H9 (cell line): ENCODE measurements around the gene CRYAB. TPM values are rescaled to one million over a fixed set of nuclear protein-coding genes. Genes with fewer than 3 reads are reported as not detected.

Experiments
- DNase-seq: peaks from one replicate; pipeline ENCODE4 v3.0.0-alpha.2; 2017
- H2AFZ ChIP-seq: one replicate; pipeline ENCODE4 v1.6.1; 2013; ENCODE audit warnings: mild to moderate bottlenecking, low read length, control low read depth, moderate library complexity
- H2AK5ac ChIP-seq: 2 replicates; pipeline ENCODE4 v1.6.1; 2013; ENCODE audit warnings: low read length, control low read depth, mixed read lengths; ENCODE audit not compliant: insufficient read length
- H2BK120ac ChIP-seq: one replicate; pipeline ENCODE4 v1.6.1; 2013; ENCODE audit warnings: low read depth, mild to moderate bottlenecking, low read length, control low read depth, inconsistent platforms; ENCODE audit not compliant: poor library complexity, severe bottlenecking
- H2BK12ac ChIP-seq: 2 replicates; pipeline ENCODE4 v1.6.1; 2013; ENCODE audit warnings: low read length, control low read depth, mixed read lengths, low read depth; ENCODE audit not compliant: insufficient read length
- H2BK15ac ChIP-seq: 2 replicates; pipeline ENCODE4 v1.6.1; 2013; ENCODE audit warnings: low read depth, low read length, control low read depth
- H2BK20ac ChIP-seq: one replicate; pipeline ENCODE4 v1.6.1; 2013; ENCODE audit warnings: low read depth, mild to moderate bottlenecking, low read length, control low read depth, inconsistent platforms; ENCODE audit not compliant: poor library complexity, severe bottlenecking
- H2BK5ac ChIP-seq: 2 replicates; pipeline ENCODE4 v1.6.1; 2013; ENCODE audit warnings: low read length, control low read depth, mixed read lengths; ENCODE audit not compliant: insufficient read length
- H3K14ac ChIP-seq: 2 replicates; pipeline ENCODE4 v1.6.1; 2013; ENCODE audit warnings: low read length, control low read depth; ENCODE audit not compliant: insufficient read depth
- H3K18ac ChIP-seq: 2 replicates; pipeline ENCODE4 v1.6.1; 2013; ENCODE audit warnings: low read depth, mild to moderate bottlenecking, mixed read lengths, low read length, control low read depth; ENCODE audit not compliant: insufficient read length
- H3K23ac ChIP-seq: 2 replicates; pipeline ENCODE4 v1.6.1; 2013; ENCODE audit warnings: low read length, control low read depth, mixed read lengths, low read depth; ENCODE audit not compliant: insufficient read length
- H3K23me2 ChIP-seq: 2 replicates; pipeline ENCODE4 v1.6.1; 2013; ENCODE audit warnings: low read depth, mild to moderate bottlenecking, mixed read lengths, low read length, control low read depth; ENCODE audit not compliant: insufficient read length, poor library complexity, severe bottlenecking
- H3K27ac ChIP-seq: 2 replicates; pipeline ENCODE4 v1.5.1; 2013; ENCODE audit warnings: low read length, control low read depth, mixed read lengths, low read depth; ENCODE audit not compliant: insufficient read length
- H3K27me3 ChIP-seq: 2 replicates; pipeline ENCODE4 v1.6.1; 2013; ENCODE audit warnings: low read length, control low read depth, inconsistent platforms; ENCODE audit not compliant: insufficient read depth
- H3K4ac ChIP-seq: 2 replicates; pipeline ENCODE4 v1.6.1; 2013; ENCODE audit warnings: low read depth, mild to moderate bottlenecking, control low read depth, inconsistent platforms, low read length, moderate library complexity
- H3K4me1 ChIP-seq: 2 replicates; pipeline ENCODE4 v1.6.1; 2013; ENCODE audit warnings: low read length, control low read depth, inconsistent platforms; ENCODE audit not compliant: insufficient read depth
- H3K4me2 ChIP-seq: 2 replicates; pipeline ENCODE4 v1.6.1; 2013; ENCODE audit warnings: low read length, control low read depth, mixed read lengths; ENCODE audit not compliant: insufficient read length, insufficient read depth
- H3K56ac ChIP-seq: 2 replicates; pipeline ENCODE4 v1.6.1; 2013; ENCODE audit warnings: low read depth, mild to moderate bottlenecking, mixed read lengths, low read length, control low read depth; ENCODE audit not compliant: insufficient read length
- H3K79me1 ChIP-seq: 2 replicates; pipeline ENCODE4 v1.6.1; 2013; ENCODE audit warnings: low read depth, mild to moderate bottlenecking, moderate library complexity, low read length, control low read depth, inconsistent platforms; ENCODE audit not compliant: insufficient read depth, poor library complexity, severe bottlenecking
- H3K79me2 ChIP-seq: 2 replicates; pipeline ENCODE4 v1.6.1; 2013; ENCODE audit warnings: low read length, control low read depth, inconsistent platforms; ENCODE audit not compliant: insufficient read depth
- H3K9ac ChIP-seq: 2 replicates; pipeline ENCODE4 v1.6.1; 2013; ENCODE audit warnings: low read length, control low read depth, mixed read lengths; ENCODE audit not compliant: insufficient read length; ENCODE audit errors: extremely low read depth
- H3K9me3 ChIP-seq: one replicate; pipeline ENCODE4 v1.6.1; 2013; ENCODE audit warnings: low read depth, low read length, inconsistent platforms; ENCODE audit not compliant: control insufficient read depth
- H3T11ph ChIP-seq: one replicate; pipeline ENCODE4 v1.6.1; 2013; ENCODE audit warnings: mild to moderate bottlenecking, low read length, control low read depth, inconsistent platforms
- H4K20me1 ChIP-seq: one replicate; pipeline ENCODE4 v1.6.1; 2013; ENCODE audit not compliant: control insufficient read depth, insufficient read length, insufficient read depth
- H4K5ac ChIP-seq: 2 replicates; pipeline ENCODE4 v1.6.1; 2013; ENCODE audit warnings: low read depth, mild to moderate bottlenecking, mixed read lengths, low read length, control low read depth; ENCODE audit not compliant: insufficient read length
- H4K8ac ChIP-seq: replicated peaks from 2 replicates; pipeline ENCODE4 v1.6.1; 2013; ENCODE audit warnings: low read length, control low read depth, mixed read lengths, low read depth; ENCODE audit not compliant: insufficient read length
- H4K91ac ChIP-seq: 2 replicates; pipeline ENCODE4 v1.6.1; 2013; ENCODE audit warnings: low read depth, mild to moderate bottlenecking, moderate library complexity, mixed read lengths, low read length, control low read depth; ENCODE audit not compliant: insufficient read length
- H3K27ac Mint-ChIP-seq, 3 experiments: 2 replicates in 2 of 3; 3 replicates in 1 of 3; pipeline ENCODE4 v1.8.0; 2020 to 2021; ENCODE audit warnings: mixed read lengths in 3 of 3, mild to moderate bottlenecking in 1 of 3, moderate library complexity in 1 of 3
- H3K27me3 Mint-ChIP-seq: 2 replicates; pipeline ENCODE4 v1.8.0; 2021; ENCODE audit warnings: low read depth, mild to moderate bottlenecking, moderate library complexity, mixed read lengths
- H3K36me3 Mint-ChIP-seq, 3 experiments: 2 replicates in 2 of 3; 3 replicates in 1 of 3; pipeline ENCODE4 v1.8.0; 2020 to 2021; ENCODE audit warnings: low read depth in 3 of 3, mixed read lengths in 3 of 3; ENCODE audit not compliant: insufficient read depth in 1 of 3
- H3K4me1 Mint-ChIP-seq, 2 experiments: 2 replicates each; pipeline ENCODE4 v1.8.0; 2020; ENCODE audit warnings: mixed read lengths in 2 of 2
- H3K4me3 Mint-ChIP-seq, 2 experiments: 2 replicates in 1 of 2; 3 replicates in 1 of 2; pipeline ENCODE4 v1.8.0; 2020 to 2021; ENCODE audit warnings: mild to moderate bottlenecking in 2 of 2, mixed read lengths in 2 of 2, moderate library complexity in 1 of 2
- H3K9me3 Mint-ChIP-seq, 2 experiments: 2 replicates in 1 of 2; 3 replicates in 1 of 2; pipeline ENCODE4 v1.8.0; 2020; ENCODE audit warnings: mild to moderate bottlenecking in 2 of 2, mixed read lengths in 2 of 2, moderate library complexity in 1 of 2
- WGBS: extraction: QIAGEN DNeasy Blood & Tissue Kit; methylation state at CpG from one replicate; pipeline ENCODE4 v1.1.7; 2013; ENCODE audit warnings: missing lambda C conversion rate, low lambda C conversion rate, mixed read lengths; ENCODE audit not compliant: insufficient read length; ENCODE audit errors: extremely low coverage; 5-methylcytosine and 5-hydroxymethylcytosine counted together
- total RNA-seq: library from RNA; stranded (reverse); gene quantifications from 2 replicates; pipeline ENCODE4 v1.2.1, GENCODE V29; 2021
- TF ChIP-seq, protein P1 (sequence below): fragments of 200-600 bp; sonication (generic); conservative IDR thresholded peaks from 3 replicates; pipeline ENCODE4 v1.8.0; 2021; ENCODE audit warnings: antibody characterized with exemption, mild to moderate bottlenecking

Gene CRYAB
- total RNA-seq, 1 experiment from 2014 or later: not detected

DNA sequence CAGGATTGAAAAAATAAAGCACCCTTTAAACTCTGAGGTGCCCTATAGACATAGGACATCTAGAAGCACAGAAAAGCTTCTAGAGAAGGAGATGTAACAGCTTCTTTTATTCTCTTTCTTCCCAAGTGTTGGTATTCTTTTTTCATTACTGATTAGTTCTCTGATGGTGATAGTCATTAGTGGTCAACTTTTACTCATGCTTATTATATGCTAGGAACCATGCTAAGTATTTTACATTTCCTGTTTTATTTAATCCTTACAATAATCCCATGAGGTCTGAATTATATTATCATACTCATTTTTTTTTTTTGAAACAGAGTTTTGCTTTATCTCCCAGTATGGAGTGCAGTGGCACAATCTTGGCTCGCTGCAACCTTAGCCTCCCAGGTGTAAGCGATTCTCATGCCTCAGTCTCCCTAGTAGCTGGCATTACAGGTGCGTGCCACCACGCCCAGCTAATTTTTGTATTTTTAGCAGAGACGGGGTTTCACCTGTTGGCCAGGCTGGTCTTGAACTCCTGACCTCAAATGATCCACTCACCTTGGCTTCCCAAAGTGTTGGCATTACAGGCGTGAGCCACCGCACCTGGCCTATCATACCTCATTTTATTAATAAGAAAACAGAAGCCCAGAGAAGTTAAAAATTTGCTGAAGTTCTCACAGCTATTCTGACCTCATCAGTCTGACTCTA is 10.1 kb upstream of the CRYAB start:
- H2BK20ac ChIP-seq: no peak overlapping the region
- peaks cover 39 to 41% of the 10 kb centered on the region in 2 experiments for H3K4me1 Mint-ChIP-seq
- TF ChIP-seq, protein P1, sequence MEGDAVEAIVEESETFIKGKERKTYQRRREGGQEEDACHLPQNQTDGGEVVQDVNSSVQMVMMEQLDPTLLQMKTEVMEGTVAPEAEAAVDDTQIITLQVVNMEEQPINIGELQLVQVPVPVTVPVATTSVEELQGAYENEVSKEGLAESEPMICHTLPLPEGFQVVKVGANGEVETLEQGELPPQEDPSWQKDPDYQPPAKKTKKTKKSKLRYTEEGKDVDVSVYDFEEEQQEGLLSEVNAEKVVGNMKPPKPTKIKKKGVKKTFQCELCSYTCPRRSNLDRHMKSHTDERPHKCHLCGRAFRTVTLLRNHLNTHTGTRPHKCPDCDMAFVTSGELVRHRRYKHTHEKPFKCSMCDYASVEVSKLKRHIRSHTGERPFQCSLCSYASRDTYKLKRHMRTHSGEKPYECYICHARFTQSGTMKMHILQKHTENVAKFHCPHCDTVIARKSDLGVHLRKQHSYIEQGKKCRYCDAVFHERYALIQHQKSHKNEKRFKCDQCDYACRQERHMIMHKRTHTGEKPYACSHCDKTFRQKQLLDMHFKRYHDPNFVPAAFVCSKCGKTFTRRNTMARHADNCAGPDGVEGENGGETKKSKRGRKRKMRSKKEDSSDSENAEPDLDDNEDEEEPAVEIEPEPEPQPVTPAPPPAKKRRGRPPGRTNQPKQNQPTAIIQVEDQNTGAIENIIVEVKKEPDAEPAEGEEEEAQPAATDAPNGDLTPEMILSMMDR: no peak
- H2AK5ac ChIP-seq: no peak overlapping the region
- no peak overlapping the region for H4K8ac ChIP-seq
- H2BK15ac ChIP-seq: no peak overlapping the region
- no peak overlapping the region for H3K4me2 ChIP-seq
- no peak overlapping the region for H3K4me3 Mint-ChIP-seq
- no peaks in the 10 kb centered on the region for H3K36me3 Mint-ChIP-seq
- no peak overlapping the region for H3K9ac ChIP-seq
- H3K4me1 ChIP-seq: peaks cover 3% of the 10 kb centered on the region; the same call in 1 of the 2 replicates
- H3T11ph ChIP-seq: no peak overlapping the region
- H3K27me3 ChIP-seq: no peaks in the 10 kb centered on the region
- H3K23ac ChIP-seq: no peak overlapping the region
- no peak overlapping the region for H2BK120ac ChIP-seq
- H3K79me1 ChIP-seq: no peaks in the 10 kb centered on the region
- H3K23me2 ChIP-seq: peaks cover 5% of the 10 kb centered on the region
- WGBS: no CpG with 5 or more reads among the region's 7 CpGs
- H3K14ac ChIP-seq: no peak overlapping the region
- H4K91ac ChIP-seq: no peak overlapping the region
- H2BK12ac ChIP-seq: no peak overlapping the region
- H3K9me3 ChIP-seq: no peaks in the 10 kb centered on the region
- H3K27ac Mint-ChIP-seq: no peak overlapping the region
- H3K56ac ChIP-seq: no peak overlapping the region
- H3K9me3 Mint-ChIP-seq: no peaks in the 10 kb centered on the region
- H2AFZ ChIP-seq: no peak overlapping the region
- H4K20me1 ChIP-seq: no peaks in the 10 kb centered on the region
- H3K79me2 ChIP-seq: no peaks in the 10 kb centered on the region
- H3K18ac ChIP-seq: no peak overlapping the region
- no peak overlapping the region for H3K4ac ChIP-seq
- no peak overlapping the region for H4K5ac ChIP-seq
- H3K27ac ChIP-seq: no peak overlapping the region
- H2BK5ac ChIP-seq: no peak overlapping the region
- H3K27me3 Mint-ChIP-seq: no peaks in the 10 kb centered on the region
- DNase-seq: no peak
